Adipose tissue (tissue), 3 donors: ENCODE measurements around the gene OR5K3. TPM values are rescaled to one million over a fixed set of nuclear protein-coding genes. Genes with fewer than 3 reads are reported as not detected.
"Not testable (repeated sequence)": the region's sequence is repeated elsewhere in the genome, so short reads cannot be mapped to it uniquely, and the experiment has no call there.

Experiments
- H3K27ac ChIP-seq: one replicate; pipeline ENCODE4 v1.5.1; 2013; ENCODE audit warnings: low read depth, low read length
- WGBS, 3 donors: extraction: QIAGEN DNeasy Blood & Tissue Kit; methylation state at CpG; one replicate each; pipeline ENCODE4 v1.1.7; 2013; 5-methylcytosine and 5-hydroxymethylcytosine counted together
- polyA plus RNA-seq, 3 donors: library from polyadenylated mRNA; stranded (reverse); fragments of 200-250 nt; gene quantifications; one replicate each; pipeline ENCODE4 v1.2.3, GENCODE V29; 2013
- donor health status: healthy with polysubstance abuse.
- donor health status: Bipolar disorder and iron deficiency.
- donor health status: healthy.

OR5K3 gene
- polyA plus RNA-seq = not detected

GRCh38 chr3:98390366-98390765, at the start of gene OR5K3:
OR5K3 (plus strand) TSS chr3:98390666; CDS start chr3:98390666, 0 bp downstream.
- H3K27ac ChIP-seq = no peak within 1 kb of the TSS

GRCh38 chr3:98341758-98342157, 48.7 kb upstream of the OR5K3 start:
- no peak overlapping the region for H3K27ac ChIP-seq
- 77 to 87% (median 85%) methylated on average over 6 of the region's 6 CpGs for WGBS, 3 donors

GRCh38 chr3:98343647-98344507, 46.6 kb upstream of the OR5K3 start:
- 47 to 68% (median 61%) methylated on average over 13 of the region's 13 CpGs for WGBS, 3 donors
- H3K27ac ChIP-seq = no peak overlapping the region

GRCh38 chr3:98350082-98350481, 40.4 kb upstream of the OR5K3 start:
- WGBS, 3 donors = 80 to 95% (median 91%) methylated on average over 3 of the region's 3 CpGs
- no peak overlapping the region for H3K27ac ChIP-seq

GRCh38 chr3:98353554-98353953, 36.9 kb upstream of the OR5K3 start, which contains the start of gene OR5K4:
OR5K4 (plus strand) TSS chr3:98353854; CDS start chr3:98353854, 0 bp downstream.
- no peak within 1 kb of the TSS for H3K27ac ChIP-seq
- WGBS, 3 donors = 71 to 83% (median 83%) methylated on average over 2 of the region's 2 CpGs

- H3K27ac ChIP-seq = no peak overlapping the region
Measured at GRCh38 chr3:98359250-98359649, 31.2 kb upstream of the OR5K3 start.

- no peak overlapping the region for H3K27ac ChIP-seq
- WGBS, 3 donors = 33 to 88% (median 74%) methylated on average over 1 of the region's 1 CpG
Measured at GRCh38 chr3:98359993-98360675, 30.3 kb upstream of the OR5K3 start.

GRCh38 chr3:98360681-98361080, 29.8 kb upstream of the OR5K3 start:
- WGBS, 3 donors = 87 to 95% (median 88%) methylated on average over 3 of the region's 3 CpGs
- no peak overlapping the region for H3K27ac ChIP-seq

GRCh38 chr3:98361289-98361688, 29.2 kb upstream of the OR5K3 start:
- 45 to 71% (median 64%) methylated on average over 2 of the region's 2 CpGs for WGBS, 3 donors
- H3K27ac ChIP-seq = no peak overlapping the region

GRCh38 chr3:98367464-98368246, 22.8 kb upstream of the OR5K3 start:
- H3K27ac ChIP-seq = no peak overlapping the region
- 70 to 77% (median 76%) methylated on average over 4 of the region's 4 CpGs for WGBS, 3 donors

- H3K27ac ChIP-seq = no peak overlapping the region
Measured at GRCh38 chr3:98371186-98371585, 19.3 kb upstream of the OR5K3 start.

- H3K27ac ChIP-seq = no peak overlapping the region
Measured at GRCh38 chr3:98371853-98372252, 18.6 kb upstream of the OR5K3 start.

- 50% methylated on average over 1 of the region's 1 CpG; no CpG with 5 or more reads in 2 of the 3 donors for WGBS, 3 donors
Measured at GRCh38 chr3:98372445-98372844, 18.0 kb upstream of the OR5K3 start.

GRCh38 chr3:98376631-98377030, 13.8 kb upstream of the OR5K3 start:
- WGBS, 3 donors = 29 to 59% (median 31%) methylated on average over 2 of the region's 2 CpGs
- H3K27ac ChIP-seq = no peak overlapping the region

More at GRCh38 chr3:98372445-98372844, 18.0 kb upstream of the OR5K3 start:
- H3K27ac ChIP-seq = no peak overlapping the region

- H3K27ac ChIP-seq = no peak overlapping the region
- WGBS, 3 donors = 77 to 89% (median 88%) methylated on average over 2 of the region's 2 CpGs
Measured at GRCh38 chr3:98388147-98388546, 2.3 kb upstream of the OR5K3 start.

- no peak overlapping the region for H3K27ac ChIP-seq
Measured at GRCh38 chr3:98395101-98395500, 4.6 kb downstream of the OR5K3 start.

GRCh38 chr3:98396482-98396881, 6.0 kb downstream of the OR5K3 start:
- not testable (repeated sequence) for H3K27ac ChIP-seq
- 81 to 99% (median 86%) methylated on average over 4 of the region's 4 CpGs for WGBS, 3 donors

- H3K27ac ChIP-seq = no peak overlapping the region
Measured at GRCh38 chr3:98398513-98398912, 8.0 kb downstream of the OR5K3 start.

- 82 to 90% (median 89%) methylated on average over 1 of the region's 1 CpG for WGBS, 3 donors
- no peak overlapping the region for H3K27ac ChIP-seq
Measured at GRCh38 chr3:98402507-98402906, 12.0 kb downstream of the OR5K3 start.
